Muscle of back (tissue), 11 donors: ENCODE measurements around the gene SSBP2. TPM values are rescaled to one million over a fixed set of nuclear protein-coding genes. Genes with fewer than 3 reads are reported as not detected.

Source experiments
- DNase-seq, 3 donors: peaks; one replicate each; pipeline versions ENCODE4 v3.0.0 to v3.0.0-alpha.2; 2013
- polyA plus RNA-seq, 10 donors: library from polyadenylated mRNA; unstranded; fragments of 120-200 nt; gene quantifications; one replicate each; pipeline ENCODE4 v1.2.1, GENCODE V29; 2013; ENCODE audit not compliant: insufficient read length in 10 of 10

The SSBP2 gene
- polyA plus RNA-seq, 10 donors, result 50.0 to 76.8 (median 60.9) TPM

DNA sequence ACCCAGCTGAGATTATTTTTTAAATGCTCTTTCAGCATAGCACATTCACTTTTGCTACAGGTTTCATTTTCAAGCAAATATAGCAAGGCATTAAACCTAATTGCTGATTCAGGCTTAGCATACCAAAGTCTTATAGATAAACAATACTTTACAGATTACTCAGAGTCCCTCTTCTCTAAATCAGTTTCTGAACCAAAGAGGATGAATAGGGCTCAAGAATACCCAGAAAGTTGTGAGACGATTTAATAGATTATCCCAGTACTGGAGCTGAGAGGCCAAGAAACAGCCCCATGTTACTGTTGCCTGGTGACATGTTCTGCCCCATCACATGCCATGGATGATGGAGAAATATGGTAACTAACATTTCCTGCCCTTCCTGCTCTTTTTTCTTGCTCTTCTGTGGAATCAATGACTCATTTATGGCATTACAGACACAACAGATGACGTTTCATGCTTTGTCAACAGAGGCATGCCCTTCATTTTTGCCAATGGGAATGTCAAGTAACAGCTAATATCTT is 18.1 kb upstream of the SSBP2 start:
- DNase-seq, result peak in 1 of 3 donors; percentile 71

DNA sequence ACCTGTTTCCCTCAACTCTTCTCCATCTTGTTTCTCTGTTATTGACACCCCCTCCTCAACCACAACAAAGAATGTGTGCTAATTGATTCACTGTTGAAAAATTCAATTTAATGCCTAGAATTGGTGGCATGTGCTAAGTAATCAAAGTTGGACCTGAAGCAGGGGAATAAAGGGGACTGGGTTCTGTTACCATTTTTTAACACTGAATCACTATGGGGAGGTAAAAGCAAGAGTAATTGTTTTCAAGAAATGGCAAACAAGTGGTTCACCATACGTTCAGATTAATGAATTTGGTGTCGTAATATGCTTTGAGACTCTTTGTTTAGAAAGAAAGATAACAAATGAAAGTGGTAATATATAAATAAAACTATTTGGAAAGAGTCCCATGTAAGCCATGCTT is 17.0 kb upstream of the SSBP2 start:
- no peak for DNase-seq

DNA sequence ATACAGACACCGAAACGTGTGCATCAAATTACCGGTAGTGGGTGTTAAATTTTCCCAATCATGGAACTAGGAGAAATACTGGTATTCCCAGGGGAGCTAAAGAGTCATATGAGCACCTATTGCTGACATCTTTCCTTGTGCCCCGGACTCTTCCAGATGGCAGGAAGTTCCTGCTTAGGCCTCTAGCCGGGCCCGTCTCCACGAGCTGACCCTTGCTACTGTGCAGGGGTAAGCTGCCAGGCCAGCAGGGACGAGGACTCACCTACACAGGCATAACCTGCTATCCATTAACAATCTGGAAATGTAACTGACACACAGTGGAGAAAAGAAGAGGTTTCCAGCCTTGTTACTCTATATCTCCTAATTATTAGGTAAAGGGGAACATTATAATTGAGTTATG is 16.2 kb upstream of the SSBP2 start:
- no peak for DNase-seq

DNA sequence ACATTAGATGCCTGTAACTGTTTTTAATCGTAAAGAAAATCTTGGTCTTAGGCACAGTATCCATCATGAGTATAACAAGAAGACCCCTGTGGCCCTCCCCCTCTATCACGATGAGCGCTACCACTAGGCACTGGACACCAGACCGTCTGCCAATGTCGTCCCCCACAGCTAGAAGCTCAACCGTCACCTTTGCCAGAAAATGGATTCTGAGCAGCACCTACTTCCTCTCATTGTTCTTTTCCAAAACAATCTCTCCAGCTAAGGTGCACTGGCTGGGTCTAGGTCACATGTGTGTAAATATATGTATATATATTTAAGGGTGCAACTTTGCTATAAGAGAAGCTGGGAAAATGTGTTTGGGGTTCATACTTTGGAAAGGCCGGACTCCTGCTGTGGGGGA is 15.7 kb upstream of the SSBP2 start:
- no peak for DNase-seq

DNA sequence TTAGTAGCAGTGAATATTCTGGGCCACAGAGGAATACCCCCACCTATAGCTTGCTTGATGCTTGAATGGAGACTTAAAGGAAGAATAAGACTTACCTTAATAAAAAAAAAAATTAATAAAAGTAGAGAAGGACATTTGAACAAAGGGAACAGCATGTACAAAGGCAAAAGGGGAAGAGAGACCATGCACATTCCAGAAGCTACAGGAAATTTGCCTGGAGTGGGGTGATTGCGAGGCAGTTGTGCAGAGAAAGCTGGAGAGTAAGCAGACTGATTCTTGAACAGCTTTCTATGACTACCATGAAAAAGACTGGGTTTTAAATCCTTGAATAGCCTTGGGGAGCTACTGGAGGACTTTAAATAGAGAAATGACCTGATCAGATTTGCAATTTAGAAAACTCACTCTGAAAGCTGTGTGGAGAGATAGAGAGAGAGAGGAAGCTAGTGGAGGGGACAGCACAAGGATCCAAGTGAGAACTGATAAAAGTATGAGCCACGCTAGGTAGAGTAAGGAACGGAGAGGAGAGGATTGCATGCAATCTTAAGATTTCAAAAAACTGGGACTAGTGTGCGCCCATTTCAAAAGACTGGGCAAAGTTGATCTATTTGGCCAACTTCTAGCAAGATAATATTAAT is 12.5 kb upstream of the SSBP2 start:
- DNase-seq, result no peak

DNA sequence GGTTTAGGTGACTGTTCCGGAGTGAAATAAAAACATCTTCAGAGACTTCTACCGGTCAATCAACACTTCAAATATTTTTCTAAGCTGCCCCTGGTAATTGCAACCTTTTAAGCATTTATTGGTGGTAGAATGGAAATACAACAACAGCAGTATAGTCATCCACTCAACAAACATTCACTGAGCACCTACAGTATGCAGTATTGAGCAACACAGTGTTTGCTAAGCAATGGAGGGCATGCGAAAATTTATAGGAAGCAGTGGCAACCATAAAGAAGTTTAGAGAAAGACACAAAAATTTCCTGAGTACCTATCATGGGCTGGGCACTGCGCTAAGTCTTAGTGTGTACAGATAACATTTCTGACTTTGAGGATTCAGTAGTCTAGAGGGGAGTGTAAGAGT is 12.0 kb upstream of the SSBP2 start:
- DNase-seq, result no peak

DNA sequence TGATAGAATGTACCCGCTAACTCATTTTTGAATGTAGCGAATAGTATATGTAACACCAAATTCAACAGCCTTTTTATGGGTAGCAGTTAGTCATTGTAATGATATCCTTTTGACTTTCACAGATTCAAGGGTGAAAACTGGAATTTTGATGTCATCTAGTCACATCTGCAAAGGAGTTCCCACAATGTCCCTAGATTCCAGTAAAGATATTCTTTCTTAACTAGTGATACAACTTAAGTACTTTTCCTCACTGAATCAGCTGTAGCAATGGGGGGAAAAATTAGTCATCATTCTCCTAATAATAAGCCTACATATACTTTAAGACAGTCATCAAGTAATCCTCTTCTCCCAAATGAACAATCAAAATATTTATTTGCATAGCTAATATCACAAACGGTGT is 11.5 kb upstream of the SSBP2 start:
- DNase-seq, result no peak

DNA sequence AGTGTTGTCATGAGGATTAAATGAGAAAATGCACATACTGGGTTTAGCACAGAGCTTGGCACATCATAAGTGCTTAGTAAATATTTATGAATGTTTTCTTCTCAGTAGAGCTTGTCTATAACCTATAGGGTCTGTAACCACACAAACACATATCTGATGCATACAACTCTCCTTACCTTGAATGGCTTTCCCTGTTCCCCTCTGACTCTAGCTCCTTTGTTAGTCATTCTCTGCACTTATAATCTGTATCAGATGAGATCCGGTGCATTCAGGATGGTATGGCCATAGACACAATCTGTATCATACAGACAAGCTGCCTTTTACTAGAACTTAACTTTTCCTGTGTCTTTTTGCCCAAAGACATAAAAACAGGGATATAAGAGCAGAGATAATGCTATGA is 11.1 kb upstream of the SSBP2 start:
- no peak for DNase-seq

DNA sequence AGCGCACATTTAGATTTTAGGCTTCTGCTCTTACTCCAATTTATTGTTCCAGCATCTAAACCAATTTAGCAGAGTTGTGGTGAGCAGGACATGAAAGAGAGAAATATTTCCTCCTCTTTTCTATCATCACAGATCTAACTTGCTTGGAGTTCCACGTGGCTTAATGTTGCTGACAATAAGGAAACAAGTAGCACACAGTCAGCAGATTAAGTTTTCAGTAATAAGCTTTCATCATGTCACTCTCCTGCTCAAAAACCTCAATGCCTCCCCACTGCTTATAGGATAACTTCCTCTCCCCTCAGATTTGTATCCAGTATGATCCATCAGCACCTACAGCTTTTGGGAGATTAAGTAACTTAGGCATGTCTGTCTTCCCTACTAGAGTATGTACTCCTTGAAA is 10.4 kb upstream of the SSBP2 start:
- no peak for DNase-seq

DNA sequence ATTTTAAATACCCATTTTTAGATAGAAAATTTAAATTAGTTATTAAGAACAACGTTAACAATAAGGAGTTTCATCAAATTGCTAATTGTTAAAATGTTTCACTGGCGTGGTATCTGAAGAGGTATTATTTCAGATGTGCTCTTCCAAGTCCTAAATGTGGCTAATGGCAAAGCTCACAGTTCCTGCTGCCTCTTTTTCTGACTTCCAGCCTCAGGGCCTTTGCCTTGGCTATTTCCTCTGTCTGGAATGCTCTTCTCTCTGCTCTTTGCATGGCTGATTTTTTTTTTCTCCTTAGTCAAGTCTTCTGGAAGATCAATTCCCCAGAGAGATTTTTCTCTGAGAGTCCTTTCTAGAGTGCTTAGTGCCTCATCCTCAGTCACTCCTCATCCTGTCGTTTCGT is 9.6 kb upstream of the SSBP2 start:
- no peak for DNase-seq

DNA sequence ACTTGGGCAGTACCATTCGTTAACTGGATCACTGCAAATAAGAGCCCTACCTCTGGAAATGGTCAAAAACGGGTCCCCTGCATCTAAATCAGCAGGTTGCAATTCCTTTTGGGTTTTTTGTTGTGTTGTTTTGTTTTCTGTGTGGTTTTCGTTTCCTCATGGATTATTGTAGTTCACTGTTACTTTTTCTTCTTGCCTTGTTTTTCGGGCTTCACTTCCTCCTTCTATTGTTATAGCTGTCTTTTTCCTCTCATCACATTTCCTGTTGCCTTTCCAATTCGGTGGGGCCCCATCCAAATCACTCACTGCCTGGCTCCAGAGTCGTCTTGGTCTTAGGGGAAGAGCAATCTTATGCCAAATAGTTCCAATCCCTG is 8.7 kb upstream of the SSBP2 start:
- DNase-seq, result peak in 1 of 3 donors; percentile 22

DNA sequence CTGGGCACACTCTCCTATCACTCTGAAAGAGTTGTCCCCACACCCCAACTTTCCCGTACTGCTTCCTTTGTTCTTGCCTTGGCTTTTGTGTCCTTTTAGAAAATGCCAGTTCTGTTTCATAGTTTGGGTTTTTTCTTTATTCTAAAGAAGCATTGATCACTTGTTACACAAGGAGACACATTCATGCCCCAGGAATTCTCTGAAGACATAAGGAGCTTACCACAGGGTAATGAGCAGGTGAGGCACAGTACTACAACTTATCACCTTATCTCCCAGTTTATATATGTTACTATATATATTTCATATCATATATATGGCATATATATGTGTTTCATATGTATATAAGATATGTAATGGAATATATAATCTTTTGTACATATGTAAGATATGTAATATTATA is 6.5 kb upstream of the SSBP2 start:
- no peak for DNase-seq

DNA sequence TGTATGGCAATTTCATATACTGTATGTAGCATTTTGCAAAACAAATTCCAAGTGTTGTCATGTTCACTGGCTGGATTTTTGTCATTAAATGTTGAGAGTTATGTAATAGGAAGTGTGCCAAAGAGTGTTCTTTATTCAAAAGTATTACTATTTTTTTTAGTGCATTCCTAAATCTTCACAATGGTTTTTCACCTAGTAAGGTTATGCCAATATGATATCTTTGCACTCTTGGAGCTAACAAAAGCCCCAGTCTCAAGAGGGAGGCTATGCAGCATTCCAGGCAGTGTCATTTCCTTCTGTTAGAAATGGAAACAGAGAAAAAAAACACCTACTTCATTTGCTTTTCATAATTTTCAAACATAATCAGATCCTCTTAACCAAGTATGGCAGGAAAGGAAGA is 5.1 kb upstream of the SSBP2 start:
- no peak for DNase-seq

DNA sequence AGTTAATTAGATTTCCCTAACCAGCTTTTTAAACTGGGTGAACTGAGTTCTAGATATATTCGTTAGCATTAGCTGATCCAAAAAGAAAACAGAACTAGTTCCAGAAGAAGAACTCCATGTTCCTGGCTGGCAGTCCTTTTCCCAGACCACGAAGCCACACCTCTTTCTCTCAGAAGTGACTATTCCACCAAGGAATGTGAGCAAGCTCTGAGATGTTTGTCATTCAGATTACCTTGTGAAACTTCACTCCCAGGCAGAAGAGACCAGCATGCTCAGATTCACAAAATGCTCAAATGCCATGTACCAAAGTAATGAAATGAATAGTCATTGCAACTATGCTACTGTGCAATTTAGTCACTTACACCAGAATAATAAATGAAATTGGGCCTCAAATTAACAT is 4.4 kb upstream of the SSBP2 start:
- DNase-seq, result peak in 1 of 3 donors; percentile 79

DNA sequence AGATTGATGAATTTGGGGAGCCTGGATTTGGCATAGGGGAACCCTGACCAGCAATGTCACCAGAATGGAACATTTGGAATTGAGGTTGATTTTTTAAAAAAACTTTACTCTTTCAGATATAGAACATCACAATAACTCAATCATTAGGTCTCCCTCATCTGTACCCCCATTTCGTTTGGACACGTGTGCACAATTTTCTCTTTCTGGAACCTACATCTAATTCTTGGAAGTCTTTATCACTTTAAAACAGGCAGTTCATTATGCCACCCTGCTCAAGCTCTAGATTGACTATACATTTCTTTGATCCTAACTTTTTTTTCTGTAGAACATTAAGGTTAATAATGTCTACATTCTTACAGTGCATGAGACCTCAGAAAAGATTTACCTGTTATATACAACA is 3.7 kb upstream of the SSBP2 start:
- DNase-seq, result no peak

DNA sequence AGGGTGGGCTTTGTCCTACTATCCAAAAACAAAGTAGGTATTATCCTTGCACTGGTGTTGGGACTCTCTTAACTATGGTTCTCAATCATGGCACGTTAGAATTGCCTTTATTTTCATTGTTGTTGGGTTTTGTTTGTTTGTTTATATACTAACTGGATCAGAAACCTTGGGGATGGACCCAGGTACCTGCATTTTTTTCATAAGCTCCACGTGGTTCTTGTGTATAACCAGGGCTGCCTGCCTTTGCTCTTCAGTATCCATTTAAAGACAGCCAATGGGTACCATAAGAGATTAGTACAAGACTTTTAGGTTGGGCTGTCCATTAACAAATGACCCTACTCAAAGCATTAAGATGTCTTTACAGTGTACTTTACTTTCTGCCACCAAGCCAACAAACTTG is 2.5 kb upstream of the SSBP2 start:
- DNase-seq, result no peak

DNA sequence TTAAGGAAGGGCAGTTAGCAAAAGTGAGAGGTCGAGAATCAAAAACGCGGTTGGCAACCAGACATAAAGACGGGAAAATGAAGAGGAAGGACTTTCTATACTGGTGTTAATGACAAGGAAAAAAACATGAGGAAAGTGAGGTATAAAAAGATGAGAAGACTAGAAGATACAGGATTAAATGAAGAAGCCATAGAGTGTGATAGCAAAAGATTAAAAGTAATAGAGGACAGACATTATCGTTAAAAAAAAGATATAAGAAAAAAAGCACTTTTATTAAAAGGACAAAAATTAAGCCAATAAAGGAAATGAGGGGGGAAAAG is 1.7 kb upstream of the SSBP2 start:
- no peak for DNase-seq

DNA sequence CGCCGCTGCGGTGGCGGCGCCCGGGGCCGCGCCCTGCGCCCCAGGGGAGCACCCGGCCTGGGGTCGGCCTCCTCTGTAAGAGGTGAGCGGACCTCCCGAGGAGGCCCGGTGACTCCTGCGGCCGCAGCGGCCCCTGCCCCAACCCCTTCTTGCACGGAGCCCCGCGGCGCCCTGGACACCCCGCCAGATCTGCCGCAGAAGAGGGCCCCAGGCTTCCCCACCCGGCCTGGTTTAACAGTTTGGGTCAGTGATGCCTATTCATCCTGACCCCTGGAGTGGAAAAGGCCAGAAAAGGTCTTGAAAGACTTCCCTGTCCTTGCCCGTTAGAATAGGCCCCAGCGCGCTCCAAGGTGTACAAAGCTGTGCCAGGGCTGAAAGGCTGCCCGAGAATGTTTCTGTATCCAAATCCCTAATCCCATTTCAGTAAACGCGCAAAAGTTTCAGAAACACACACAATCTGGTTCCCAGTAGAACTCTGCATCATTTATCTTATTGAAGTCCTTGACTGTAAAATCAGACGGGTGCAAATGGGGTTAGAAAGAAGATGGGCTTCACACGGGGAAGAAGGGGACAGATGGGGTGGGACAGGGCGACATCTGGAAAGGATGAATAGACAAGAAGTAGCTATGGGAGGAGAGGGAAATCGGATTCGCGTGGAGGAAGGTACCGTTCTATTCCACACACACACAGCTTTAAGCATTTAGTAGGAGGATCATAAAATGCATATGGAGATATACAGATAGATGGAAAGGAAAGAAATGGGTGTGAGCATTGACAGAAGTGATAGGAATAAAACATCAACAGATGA is 1.1 kb upstream of the SSBP2 start:
- DNase-seq, result peak in 2 of 3 donors; percentile 66 to 81

DNA sequence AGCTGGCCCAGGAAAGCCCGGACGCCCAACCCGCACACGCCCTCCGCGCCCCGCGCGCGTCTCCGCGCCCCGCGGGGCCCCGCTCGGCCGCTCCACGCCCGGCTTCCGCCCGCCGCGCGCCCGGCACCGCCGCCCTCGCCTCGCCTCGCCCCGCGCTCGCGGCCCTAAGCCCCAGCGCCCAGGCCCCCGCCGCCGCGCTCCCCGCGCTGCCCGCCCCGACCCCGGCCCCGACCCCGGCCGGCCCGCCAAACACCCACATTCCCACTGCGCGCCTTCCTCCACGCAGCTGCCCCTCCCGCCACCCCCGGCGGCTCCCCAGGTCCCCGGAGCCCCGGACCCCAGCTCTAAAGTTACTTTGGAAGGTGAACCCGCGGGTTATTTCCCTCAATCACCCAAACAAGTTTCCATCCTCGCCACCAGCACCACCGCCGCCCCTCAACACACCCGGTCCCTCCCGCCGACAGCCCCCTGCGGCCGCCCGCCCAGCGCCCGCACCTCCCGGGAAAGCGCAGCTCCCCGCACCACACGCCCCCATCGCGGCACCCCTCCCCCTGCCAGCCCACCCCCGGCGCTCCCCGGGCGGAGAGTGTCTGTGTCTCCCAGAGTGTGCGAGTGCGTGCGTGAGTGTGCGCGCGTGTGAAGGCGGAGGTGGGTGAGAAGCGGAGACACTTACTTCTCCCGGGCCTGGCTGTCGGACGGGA is 439 bp downstream of the SSBP2 start:
- DNase-seq, result peak in 1 of 3 donors; percentile 46

DNA sequence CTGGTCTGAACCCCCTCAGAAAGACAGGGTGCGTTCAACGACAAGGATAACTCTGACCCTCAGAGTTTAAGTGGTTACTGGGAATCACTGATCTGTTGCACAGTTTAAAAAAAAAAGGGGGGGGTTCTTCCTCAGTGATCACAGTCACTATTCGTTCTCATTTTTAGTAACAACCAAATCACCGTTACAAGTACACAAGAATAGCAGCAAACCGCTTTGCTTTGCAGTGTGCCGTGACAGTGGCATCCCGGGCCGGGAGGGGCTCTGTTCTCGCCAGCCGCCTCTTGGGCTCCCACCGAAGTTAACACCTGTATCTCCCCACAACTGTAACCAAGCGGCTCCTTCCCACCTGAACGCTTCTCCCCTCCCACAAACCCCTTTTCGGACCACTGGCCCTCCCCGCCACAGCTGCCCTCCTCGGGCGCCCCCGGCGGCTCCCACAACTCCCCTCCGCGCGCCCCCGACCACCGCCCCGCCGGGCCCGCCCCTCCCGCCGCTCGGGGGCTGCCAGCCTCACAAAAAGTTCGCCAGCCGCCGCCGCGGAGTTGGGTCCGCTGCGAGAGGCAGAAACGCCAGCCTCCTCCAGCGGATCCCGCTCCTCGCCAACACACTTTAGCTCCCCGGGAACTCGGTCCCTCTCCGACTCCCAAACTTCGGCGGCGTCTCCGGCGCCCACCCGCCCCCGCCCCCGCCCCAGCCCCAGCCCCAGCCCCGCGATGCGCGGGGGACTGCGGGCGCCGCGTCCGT is 1.2 kb downstream of the SSBP2 start:
- peak in 2 of 3 donors; percentile 34 to 64 for DNase-seq

DNA sequence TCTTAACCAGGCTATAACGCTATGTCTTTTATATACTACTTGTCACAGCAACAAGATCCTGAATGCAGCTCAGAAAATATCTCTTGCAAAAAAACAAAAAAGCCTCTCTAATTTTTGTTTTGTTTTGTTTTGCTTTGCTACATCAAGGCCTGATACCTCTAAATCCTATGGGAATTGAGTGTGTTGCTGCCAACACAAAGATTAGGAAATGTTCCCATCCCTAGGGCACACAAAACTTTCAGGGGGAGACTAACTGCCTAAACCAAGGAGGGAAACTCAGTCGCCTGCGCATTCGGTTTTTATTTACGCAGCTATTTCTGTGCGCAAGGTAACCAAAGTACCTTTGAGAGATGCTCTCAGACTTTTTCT is 1.7 kb downstream of the SSBP2 start:
- peak in 1 of 3 donors; percentile 60 for DNase-seq

DNA sequence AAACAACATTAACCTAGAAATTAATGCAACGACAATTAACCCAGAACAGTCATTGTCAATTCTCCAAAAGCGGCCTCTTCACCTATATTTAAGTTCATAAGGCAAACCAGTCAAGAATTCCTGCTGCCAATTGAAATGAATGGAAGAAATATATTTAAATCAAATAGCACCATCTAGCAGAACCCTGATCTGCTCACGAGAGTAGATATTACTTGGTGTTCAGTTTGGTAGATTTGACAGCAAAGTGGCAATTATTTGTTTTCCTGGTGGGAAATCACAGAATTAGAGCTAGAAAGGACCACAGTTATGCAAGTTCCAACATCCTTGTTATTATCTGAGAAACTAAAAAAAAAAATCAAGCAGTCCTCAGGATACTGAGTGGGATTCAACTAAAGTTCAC is 2.3 kb downstream of the SSBP2 start:
- DNase-seq, result peak in 1 of 3 donors; percentile 51
